ENCODE measurements around the gene THAP4. TPM values are rescaled to one million over a fixed set of nuclear protein-coding genes. Genes with fewer than 3 reads are reported as not detected.
"Not testable (repeated sequence)": the region's sequence is repeated elsewhere in the genome, so short reads cannot be mapped to it uniquely, and the experiment has no call there.

The THAP4 gene
- total RNA-seq, 1 donor from 2014 or later, result 53.1 TPM

DNA sequence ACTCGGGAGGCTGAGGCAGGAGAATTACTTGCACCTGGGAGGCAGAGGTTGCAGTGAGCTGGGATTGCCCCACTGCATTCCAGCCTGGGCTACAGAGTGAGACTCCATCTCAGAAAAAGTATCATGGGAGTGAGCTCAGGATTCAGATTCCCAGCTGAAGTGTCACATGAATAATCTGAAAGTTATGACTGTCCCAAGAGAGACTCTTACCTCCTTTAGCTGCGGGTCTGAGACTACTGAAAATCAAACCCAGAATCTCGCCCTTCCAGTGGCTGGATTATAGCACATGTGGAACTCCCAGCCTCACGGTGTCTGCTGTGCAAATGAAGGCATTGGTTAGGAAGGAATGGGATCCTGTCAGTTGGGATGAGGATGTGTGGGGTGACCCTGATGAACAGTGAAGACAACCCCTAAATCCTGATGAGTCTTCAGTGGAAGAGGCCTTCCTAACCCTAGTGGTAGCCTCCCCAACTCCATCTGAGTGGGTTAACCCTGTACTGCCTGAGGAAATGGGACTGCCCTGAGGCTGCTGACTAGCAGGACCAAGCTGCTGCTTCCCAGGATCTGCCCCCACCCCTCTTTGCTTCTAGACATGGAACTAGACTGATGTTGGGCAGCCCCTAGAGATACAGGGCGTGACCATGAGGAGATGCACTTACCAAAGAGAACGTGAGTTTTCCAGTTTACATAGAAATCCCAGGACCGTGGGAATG is 61.9 kb downstream of the THAP4 start:
- no peaks in the 10 kb centered on the region for H3K9me3 Mint-ChIP-seq
- no peak overlapping the region for H3K27ac Mint-ChIP-seq
- no peak overlapping the region for H3K4me3 Mint-ChIP-seq
- no peak for DNase-seq (ENCODE audit: low spot score)
- no peaks in the 10 kb centered on the region for H3K36me3 Mint-ChIP-seq (ENCODE audit: low read depth)
- H3K27me3 Mint-ChIP-seq (ENCODE audit: insufficient read depth), result no peaks in the 10 kb centered on the region
- intact Hi-C loops (cut with micrococcal nuclease), result no loop called here
- H3K4me1 Mint-ChIP-seq (ENCODE audit: low read depth), result no peaks in the 10 kb centered on the region

DNA sequence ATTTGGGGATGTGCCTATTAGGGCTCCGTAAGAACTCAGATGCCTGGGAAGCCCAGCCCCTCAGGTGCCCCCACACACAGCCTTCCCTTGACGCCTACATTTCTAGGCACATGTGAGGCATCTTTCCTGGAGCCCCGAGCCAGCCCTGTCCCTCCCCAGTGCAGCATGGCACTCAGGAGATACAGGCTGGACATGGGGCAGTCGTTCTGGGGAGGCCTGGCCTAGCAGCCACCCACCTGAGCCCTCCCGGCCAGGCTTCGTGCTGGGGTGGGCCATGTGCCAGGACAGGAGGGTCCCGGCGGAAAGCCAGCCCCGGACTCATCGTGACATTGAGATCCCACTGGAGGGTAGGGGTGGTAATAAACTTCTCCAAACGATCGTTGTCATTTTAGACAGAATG is 63.2 kb downstream of the THAP4 start:
- H3K4me3 Mint-ChIP-seq, result no peak overlapping the region
- no peak overlapping the region for H3K27ac Mint-ChIP-seq
- DNase-seq (ENCODE audit: low spot score), result no peak
- H3K36me3 Mint-ChIP-seq (ENCODE audit: low read depth), result no peaks in the 10 kb centered on the region
- no peaks in the 10 kb centered on the region for H3K9me3 Mint-ChIP-seq
- H3K4me1 Mint-ChIP-seq (ENCODE audit: low read depth), result no peaks in the 10 kb centered on the region
- no peaks in the 10 kb centered on the region for H3K27me3 Mint-ChIP-seq (ENCODE audit: insufficient read depth)
- intact Hi-C loops (cut with micrococcal nuclease), result no loop called here

DNA sequence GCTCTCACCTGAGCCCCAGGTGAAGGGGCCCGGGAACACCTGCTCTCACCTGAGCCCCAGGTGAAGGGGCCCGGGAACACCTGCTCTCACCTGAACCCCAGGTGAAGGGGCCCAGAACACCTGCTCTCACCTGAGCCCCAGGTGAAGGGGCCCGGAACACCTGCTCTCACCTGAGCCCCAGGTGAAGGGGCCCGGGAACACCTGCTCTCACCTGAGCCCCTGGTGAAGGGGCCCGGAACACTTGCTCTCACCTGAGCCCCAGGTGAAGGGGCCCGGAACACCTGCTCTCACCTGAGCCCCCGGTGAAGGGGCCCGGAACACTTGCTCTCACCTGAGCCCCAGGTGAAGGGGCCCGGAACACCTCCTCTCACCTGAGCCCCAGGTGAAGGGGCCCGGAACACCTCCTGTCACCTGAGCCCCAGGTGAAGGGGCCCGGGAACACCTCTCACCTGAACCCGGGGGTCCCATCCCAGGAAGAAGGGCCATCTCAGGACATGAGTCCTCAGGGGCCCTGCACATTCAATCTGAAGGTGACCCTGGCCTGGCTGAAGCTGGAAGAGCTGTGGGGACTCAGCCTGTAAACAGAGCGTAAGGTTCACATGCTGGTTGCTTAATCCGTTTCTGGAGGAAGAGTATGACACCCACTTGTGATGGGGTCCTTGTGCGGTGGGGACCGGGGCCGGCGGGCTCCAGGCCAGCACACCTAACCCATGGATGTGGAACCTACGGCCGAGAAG is 63.9 kb downstream of the THAP4 start:
- intact Hi-C loops (cut with micrococcal nuclease); H3K27me3 Mint-ChIP-seq (ENCODE audit: insufficient read depth): not testable (repeated sequence)

DNA sequence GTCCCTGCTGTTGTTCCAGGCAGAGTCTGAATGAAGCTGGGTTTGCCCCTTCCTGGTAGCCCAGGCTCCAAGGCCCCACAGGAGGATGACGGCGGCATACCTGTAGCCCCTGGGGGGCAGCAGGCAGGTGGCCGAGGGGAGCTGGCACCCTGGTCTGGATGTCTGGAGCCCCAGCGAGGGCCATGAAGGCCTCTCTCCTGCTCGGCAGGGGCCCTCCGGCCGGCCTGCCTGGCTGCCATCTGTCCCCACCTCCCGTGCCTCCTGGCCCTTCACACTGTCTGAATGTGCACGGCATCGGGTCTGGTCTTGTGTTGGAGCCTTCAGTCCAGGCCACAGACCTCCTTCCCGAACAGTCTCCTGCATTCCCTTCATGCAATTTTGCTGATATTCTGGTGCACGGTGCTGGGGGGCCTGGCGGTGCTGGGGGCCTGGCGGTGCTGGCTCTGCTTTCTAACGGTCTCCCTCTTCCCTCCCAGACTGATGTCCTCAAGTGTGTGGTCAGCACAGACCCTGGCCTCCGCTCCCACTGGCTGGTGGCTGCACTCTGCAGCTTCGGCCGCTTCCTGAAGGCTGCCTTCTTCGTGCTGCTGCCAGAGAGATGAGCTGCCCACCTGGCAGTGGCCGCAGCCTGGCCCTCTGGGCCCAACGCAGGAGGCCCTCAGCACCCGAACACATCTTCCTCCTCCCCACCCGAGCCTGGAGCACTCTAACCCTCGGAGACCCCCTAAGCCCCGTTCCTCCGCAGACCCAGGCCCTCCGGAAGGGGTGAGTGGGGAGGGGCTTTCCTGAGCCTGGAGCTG is 64.9 kb downstream of the THAP4 start:
- Mint-ChIP-seq H3K4me1 (ENCODE audit: low read depth) (no peaks in the 10 kb centered on the region), H3K9me3 (no peaks in the 10 kb centered on the region), H3K36me3 (ENCODE audit: low read depth) (no peaks in the 10 kb centered on the region), H3K27ac (no peak overlapping the region), H3K4me3 (no peak overlapping the region), H3K27me3 (ENCODE audit: insufficient read depth) (no peaks in the 10 kb centered on the region)
- intact Hi-C loops (cut with micrococcal nuclease), result no loop called here
- no peak for DNase-seq (ENCODE audit: low spot score)

More for the DNA sequence above, 63.9 kb downstream of the THAP4 start:
- H3K27ac Mint-ChIP-seq; DNase-seq (ENCODE audit: low spot score); H3K4me1 Mint-ChIP-seq (ENCODE audit: low read depth); H3K9me3 Mint-ChIP-seq; H3K4me3 Mint-ChIP-seq; H3K36me3 Mint-ChIP-seq (ENCODE audit: low read depth): not testable (repeated sequence)

DNA sequence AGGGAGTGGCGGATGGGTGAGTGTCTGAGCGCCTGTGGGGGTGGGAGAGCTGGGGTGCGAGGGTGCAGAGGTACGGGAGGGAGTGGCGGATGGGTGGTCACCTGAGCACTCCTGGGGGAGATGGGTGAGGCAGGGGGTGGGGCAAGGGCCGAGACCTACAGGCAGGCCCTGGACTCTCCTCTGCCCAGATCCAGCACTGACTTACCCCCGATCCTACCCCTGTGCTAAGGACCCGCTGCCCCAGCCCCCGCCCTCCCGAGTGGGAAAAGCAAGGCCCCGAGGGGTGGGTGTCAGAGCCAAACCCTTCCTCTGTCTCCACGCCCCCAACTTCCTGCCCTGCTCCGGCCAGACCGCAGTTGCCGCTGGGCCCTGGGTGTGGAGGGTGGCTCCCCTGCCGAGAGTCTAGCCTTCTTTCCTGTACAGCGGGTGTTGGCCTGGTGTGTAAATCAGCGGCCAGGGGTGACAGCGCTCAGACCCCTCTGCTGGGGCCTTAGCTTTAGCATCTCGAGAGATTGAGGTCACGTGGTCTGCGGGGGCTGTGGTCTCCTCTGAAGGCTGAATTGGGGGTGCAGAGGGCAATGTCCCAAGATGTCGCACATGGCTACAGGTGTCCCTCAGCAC is 65.9 kb downstream of the THAP4 start:
- H3K27me3 Mint-ChIP-seq (ENCODE audit: insufficient read depth), result no peaks in the 10 kb centered on the region
- no peaks in the 10 kb centered on the region for H3K4me1 Mint-ChIP-seq (ENCODE audit: low read depth)
- no peak overlapping the region for H3K4me3 Mint-ChIP-seq
- no peaks in the 10 kb centered on the region for H3K9me3 Mint-ChIP-seq
- intact Hi-C loops (cut with micrococcal nuclease), result no loop called here
- no peak for DNase-seq (ENCODE audit: low spot score)
- no peaks in the 10 kb centered on the region for H3K36me3 Mint-ChIP-seq (ENCODE audit: low read depth)
- H3K27ac Mint-ChIP-seq, result no peak overlapping the region

DNA sequence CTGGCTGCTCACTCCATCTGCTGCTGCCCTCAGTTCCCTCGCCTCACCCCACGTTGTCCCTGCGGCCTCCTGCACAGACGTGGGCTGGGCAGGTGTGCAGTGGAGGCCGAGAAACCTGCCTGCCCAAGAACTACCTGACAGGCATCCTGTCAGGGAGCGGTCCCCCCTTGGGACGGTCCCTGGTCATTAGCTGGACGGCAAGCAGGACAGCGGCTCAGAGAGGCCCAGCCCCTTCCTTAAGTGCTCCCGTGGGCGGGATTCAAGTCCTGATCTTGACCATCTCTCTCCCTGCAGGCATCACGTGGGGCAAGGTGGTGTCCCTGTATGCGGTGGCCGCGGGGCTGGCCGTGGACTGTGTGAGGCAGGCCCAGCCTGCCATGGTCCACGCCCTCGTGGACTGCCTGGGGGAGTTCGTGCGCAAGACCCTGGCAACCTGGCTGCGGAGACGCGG is 67.1 kb downstream of the THAP4 start:
- Mint-ChIP-seq H3K4me3 (no peak overlapping the region), H3K36me3 (ENCODE audit: low read depth) (no peaks in the 10 kb centered on the region), H3K9me3 (no peaks in the 10 kb centered on the region), H3K27ac (no peak overlapping the region), H3K4me1 (ENCODE audit: low read depth) (no peaks in the 10 kb centered on the region), H3K27me3 (ENCODE audit: insufficient read depth) (no peaks in the 10 kb centered on the region)
- intact Hi-C loops (cut with micrococcal nuclease), result no loop called here
- DNase-seq (ENCODE audit: low spot score), result no peak

DNA sequence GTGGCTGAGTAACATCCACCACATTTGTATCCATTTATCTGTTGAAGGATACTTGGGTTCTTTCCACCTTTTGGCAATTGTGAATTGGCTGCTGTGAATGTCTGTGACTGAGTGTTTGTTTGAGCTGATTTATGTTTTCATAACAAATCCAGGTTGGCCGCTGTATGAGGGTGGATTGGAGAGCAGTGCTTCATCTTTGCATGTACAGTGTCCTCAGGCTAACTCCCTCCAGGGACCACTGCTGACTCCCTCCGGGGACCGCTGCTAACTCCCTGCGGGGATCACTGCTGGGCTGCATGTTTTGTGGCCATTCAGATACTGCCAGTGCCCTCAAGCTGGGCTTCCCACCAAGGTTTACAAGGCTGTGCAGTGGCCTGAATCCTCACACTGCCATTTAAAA is 68.2 kb downstream of the THAP4 start:
- Mint-ChIP-seq H3K36me3 (ENCODE audit: low read depth) (no peaks in the 10 kb centered on the region), H3K4me1 (ENCODE audit: low read depth) (no peaks in the 10 kb centered on the region), H3K27me3 (ENCODE audit: insufficient read depth) (no peaks in the 10 kb centered on the region), H3K9me3 (no peaks in the 10 kb centered on the region), H3K4me3 (no peak overlapping the region), H3K27ac (no peak overlapping the region)
- intact Hi-C loops (cut with micrococcal nuclease), result no loop called here
- DNase-seq (ENCODE audit: low spot score), result no peak

DNA sequence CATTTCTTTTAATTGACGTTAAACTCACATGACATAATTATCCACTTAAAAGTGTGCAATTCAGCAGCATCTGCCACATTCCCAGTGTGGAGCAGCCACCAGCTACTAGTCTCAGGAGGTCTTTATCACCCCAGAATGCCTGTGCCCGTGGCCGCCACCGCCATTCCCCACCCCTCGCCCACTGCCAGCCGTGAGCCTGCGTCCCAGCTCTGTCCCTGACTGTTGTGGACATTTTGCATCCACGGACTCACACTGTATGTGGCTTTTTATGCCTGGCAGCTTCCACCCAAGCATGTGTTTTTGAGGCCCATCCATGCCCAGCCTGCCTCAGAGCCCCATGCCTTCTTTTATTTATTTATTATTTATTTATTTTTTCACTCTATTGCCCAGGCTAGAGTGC is 69.2 kb downstream of the THAP4 start:
- Mint-ChIP-seq H3K4me3 (no peak overlapping the region), H3K36me3 (ENCODE audit: low read depth) (no peaks in the 10 kb centered on the region), H3K9me3 (no peaks in the 10 kb centered on the region), H3K4me1 (ENCODE audit: low read depth) (no peaks in the 10 kb centered on the region), H3K27me3 (ENCODE audit: insufficient read depth) (no peaks in the 10 kb centered on the region), H3K27ac (no peak overlapping the region)
- no peak for DNase-seq (ENCODE audit: low spot score)
- intact Hi-C loops (cut with micrococcal nuclease), result no loop called here

DNA sequence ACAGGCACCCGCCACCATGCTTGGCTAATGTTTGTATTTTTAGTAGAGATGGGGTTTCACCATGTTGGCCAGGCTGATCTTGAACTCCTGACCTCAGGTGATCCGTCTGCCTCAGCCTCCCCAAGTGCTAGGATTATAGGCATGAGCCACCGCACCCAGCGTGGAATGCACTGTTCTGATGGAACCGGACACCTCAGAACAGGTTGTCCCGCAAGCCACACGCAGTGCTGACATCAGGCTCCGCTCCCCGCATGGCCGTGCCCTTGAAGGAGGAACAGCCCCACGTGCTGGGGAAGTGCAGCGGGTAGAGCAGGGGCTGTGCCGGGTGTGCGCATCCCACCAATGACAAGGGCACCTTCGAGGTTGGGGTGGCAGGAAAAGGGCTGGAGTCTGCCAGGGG is 69.7 kb downstream of the THAP4 start:
- H3K4me3 Mint-ChIP-seq; H3K27me3 Mint-ChIP-seq (ENCODE audit: insufficient read depth); H3K9me3 Mint-ChIP-seq; DNase-seq (ENCODE audit: low spot score); H3K27ac Mint-ChIP-seq; H3K4me1 Mint-ChIP-seq (ENCODE audit: low read depth); H3K36me3 Mint-ChIP-seq (ENCODE audit: low read depth); intact Hi-C loops (cut with micrococcal nuclease): not testable (repeated sequence)

DNA sequence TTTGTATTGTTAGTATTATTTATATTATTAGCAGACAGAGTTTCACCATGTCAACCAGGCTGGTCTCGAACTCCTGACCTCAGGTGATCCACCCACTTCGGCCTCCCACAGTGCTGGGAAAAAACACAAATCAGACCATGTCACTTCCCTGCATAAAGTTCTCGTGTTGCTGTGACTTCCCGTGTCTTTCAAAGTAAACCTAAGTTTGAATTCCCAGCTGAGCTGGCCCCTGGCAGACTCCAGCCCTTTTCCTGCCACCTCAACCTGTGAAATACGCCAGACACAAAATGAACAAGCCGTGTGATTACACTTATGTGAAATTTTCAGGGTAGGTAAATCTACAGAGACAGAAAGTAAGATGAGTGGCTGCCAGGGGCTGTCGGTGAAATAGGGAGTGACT is 70.5 kb downstream of the THAP4 start:
- intact Hi-C loops (cut with micrococcal nuclease), result no loop called here
- no peak for DNase-seq (ENCODE audit: low spot score)
- H3K27ac Mint-ChIP-seq, result no peak overlapping the region
- H3K4me3 Mint-ChIP-seq, result no peak overlapping the region
- no peaks in the 10 kb centered on the region for H3K36me3 Mint-ChIP-seq (ENCODE audit: low read depth)
- H3K9me3 Mint-ChIP-seq, result no peaks in the 10 kb centered on the region
- no peaks in the 10 kb centered on the region for H3K27me3 Mint-ChIP-seq (ENCODE audit: insufficient read depth)
- no peaks in the 10 kb centered on the region for H3K4me1 Mint-ChIP-seq (ENCODE audit: low read depth)

DNA sequence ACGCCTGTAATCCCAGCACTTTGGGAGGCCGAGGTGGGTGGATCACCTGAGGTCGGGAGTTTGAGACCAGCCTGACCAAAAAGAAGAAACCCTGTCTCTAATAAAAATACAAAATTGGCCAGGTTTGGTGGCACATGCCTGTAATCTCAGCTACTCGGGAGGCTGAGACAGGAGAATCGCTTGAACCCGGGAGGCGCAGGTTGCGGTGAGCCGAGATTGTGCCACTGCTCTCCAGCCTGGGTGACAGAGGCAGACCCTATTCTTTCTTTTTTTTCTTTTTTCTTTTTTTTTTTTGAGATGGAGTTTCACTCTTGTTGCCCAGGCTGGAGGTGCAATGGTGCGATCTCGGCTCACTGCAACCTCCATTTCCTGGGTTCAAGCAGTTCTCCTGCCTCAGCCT is 70.9 kb downstream of the THAP4 start:
- H3K4me1 Mint-ChIP-seq (ENCODE audit: low read depth); H3K27ac Mint-ChIP-seq; intact Hi-C loops (cut with micrococcal nuclease); H3K4me3 Mint-ChIP-seq; DNase-seq (ENCODE audit: low spot score); H3K9me3 Mint-ChIP-seq; H3K27me3 Mint-ChIP-seq (ENCODE audit: insufficient read depth); H3K36me3 Mint-ChIP-seq (ENCODE audit: low read depth): not testable (repeated sequence)

DNA sequence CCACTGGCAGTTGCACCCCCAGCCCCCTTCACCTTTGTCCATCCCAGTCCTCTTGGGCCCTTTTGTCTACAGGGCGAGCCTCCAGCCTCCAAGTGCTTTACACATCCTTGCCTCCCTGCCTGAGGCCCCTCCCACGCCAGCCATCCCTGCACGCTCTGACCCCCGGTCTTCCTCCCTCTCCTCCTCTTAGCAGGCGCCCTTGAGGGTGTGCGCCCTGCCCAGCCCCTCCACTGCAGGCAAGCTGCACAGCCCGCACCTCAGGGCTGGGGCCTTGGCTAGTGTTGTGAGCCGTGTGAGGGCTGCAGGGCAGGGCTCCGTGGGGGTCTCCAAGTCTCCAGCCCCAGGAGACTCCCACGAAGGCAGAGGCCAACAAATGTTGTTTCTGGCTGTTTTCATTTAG is 71.5 kb downstream of the THAP4 start:
- no peaks in the 10 kb centered on the region for H3K4me1 Mint-ChIP-seq (ENCODE audit: low read depth)
- no peak overlapping the region for H3K27ac Mint-ChIP-seq
- DNase-seq (ENCODE audit: low spot score), result no peak
- no peaks in the 10 kb centered on the region for H3K9me3 Mint-ChIP-seq
- no peaks in the 10 kb centered on the region for H3K36me3 Mint-ChIP-seq (ENCODE audit: low read depth)
- intact Hi-C loops (cut with micrococcal nuclease), result no loop called here
- no peak overlapping the region for H3K4me3 Mint-ChIP-seq
- no peaks in the 10 kb centered on the region for H3K27me3 Mint-ChIP-seq (ENCODE audit: insufficient read depth)
